Sigmoid colon (tissue), 4 donors: ENCODE data around the gene RNASEH2A.

Experiments
- CTCF ChIP-seq, 4 experiments: fragments of 450-650 bp in 3 of 4; fragments of 200-600 bp in 1 of 4; IDR thresholded peaks; one replicate each; pipeline ENCODE4 v1.5.1; 2016 to 2019; ENCODE audit warnings: antibody characterized with exemption in 4 of 4, mild to moderate bottlenecking in 3 of 4, moderate library complexity in 2 of 4
- EP300 ChIP-seq, 4 donors: sonication (generic); formaldehyde crosslinking; IDR thresholded peaks; one replicate each; pipeline ENCODE4 v1.6.1; 2017; ENCODE audit warnings: antibody characterized with exemption in 4 of 4
- POLR2A ChIP-seq, 2 donors: fragments of 450-650 bp; IDR thresholded peaks; one replicate each; pipeline ENCODE4 v1.6.1; 2016; ENCODE audit warnings: antibody characterized with exemption in 2 of 2, mild to moderate bottlenecking in 2 of 2, moderate library complexity in 2 of 2
- POLR2AphosphoS5 ChIP-seq, 4 donors: sonication (generic); formaldehyde crosslinking; IDR thresholded peaks; one replicate each; pipeline ENCODE4 v1.6.1; 2017; ENCODE audit warnings: antibody characterized with exemption in 4 of 4

- TF ChIP-seq CTCF (IDR thresholded peaks at IDR 0.05): no peak
- TF ChIP-seq POLR2AphosphoS5 (IDR thresholded peaks at IDR 0.05): no peak
- no peak for TF ChIP-seq POLR2A (IDR thresholded peaks at IDR 0.05)
- no peak for TF ChIP-seq EP300 (IDR thresholded peaks at IDR 0.05)
Measured at GRCh38 chr19:12767150-12767549, 39.2 kb upstream of the RNASEH2A start.
